Activated B cell treated with CpG ODN at 0.5 μM for 24 hours (primary cell): ENCODE measurements around the gene SIN3A. TPM values are rescaled to one million over a fixed set of nuclear protein-coding genes. Genes with fewer than 3 reads are reported as not detected.

Experiments
- ATAC-seq: fragments of 200-7000 bp; cut with Tn5 transposase; one replicate; pipeline ENCODE4 v1.10.0; 2021; ENCODE audit warnings: low read depth, mild to moderate bottlenecking, moderate library complexity
- CTCF ChIA-PET: fragments of 350-600 bp; sonication (Branson Sonifier 250); formaldehyde crosslinking; loops from one replicate; lab custom pipeline; 2021; ENCODE audit warnings: antibody characterized with exemption; lab: Charles Lee
- POLR2A ChIA-PET: fragments of 350-600 bp; sonication (Branson Sonifier 250); formaldehyde crosslinking; loops from one replicate; lab custom pipeline; 2021; ENCODE audit warnings: antibody characterized with exemption; lab: Charles Lee
- DNase-seq: peaks from one replicate; pipeline ENCODE4 v3.0.0; 2022
- H3K27ac Mint-ChIP-seq: one replicate; pipeline ENCODE4 v1.8.0; 2020; ENCODE audit warnings: mixed read lengths
- H3K27me3 Mint-ChIP-seq: one replicate; pipeline ENCODE4 v1.8.0; 2021; ENCODE audit warnings: mixed read lengths
- H3K36me3 Mint-ChIP-seq: one replicate; pipeline ENCODE4 v1.8.0; 2021; ENCODE audit warnings: low read depth, mixed read lengths
- H3K4me1 Mint-ChIP-seq: one replicate; pipeline ENCODE4 v1.8.0; 2021; ENCODE audit warnings: mixed read lengths
- H3K4me3 Mint-ChIP-seq: one replicate; pipeline ENCODE4 v1.8.0; 2020; ENCODE audit warnings: mild to moderate bottlenecking, mixed read lengths
- H3K9me3 Mint-ChIP-seq: one replicate; pipeline ENCODE4 v1.8.0; 2020; ENCODE audit warnings: mixed read lengths
- intact Hi-C: fragments of 100-400 bp; cut with micrococcal nuclease; formaldehyde crosslinking; loops from one replicate; pipeline ENCODE4 v1.15.1; 2024
- total RNA-seq: library from RNA; stranded (reverse); gene quantifications from 2 replicates; pipeline ENCODE4 v1.2.3, GENCODE V29; 2022
- TF ChIP-seq, protein P1 (sequence below): fragments of 200-600 bp; IDR thresholded peaks from one replicate; pipeline ENCODE4 v1.8.0; 2022; ENCODE audit warnings: antibody characterized with exemption, mild to moderate bottlenecking

The SIN3A gene
- total RNA-seq, 1 donor from 2014 or later: 122 TPM

DNA sequence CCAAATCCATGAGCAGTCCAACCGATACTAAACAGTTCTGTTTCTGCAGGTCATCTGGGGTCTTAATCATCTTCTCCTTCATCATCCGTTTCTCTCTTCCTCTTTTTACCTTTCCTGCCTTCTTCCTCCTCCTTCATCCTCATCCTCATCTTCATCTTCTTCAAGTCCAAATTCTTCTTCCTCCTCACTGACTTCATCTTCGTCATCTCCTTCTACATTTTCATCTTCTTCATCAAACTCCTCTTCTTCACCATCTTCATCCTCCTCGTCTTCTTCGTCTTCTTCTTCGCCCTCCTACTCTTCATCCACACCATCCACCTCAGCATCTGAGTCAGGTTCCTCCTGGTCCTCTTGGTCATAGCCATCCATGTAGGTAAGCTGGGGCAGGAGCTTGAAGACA lies 129.8 kb downstream of the SIN3A start:
- Mint-ChIP-seq H3K4me3 (no peak overlapping the region), H3K36me3 (no peaks in the 10 kb centered on the region), H3K27ac (no peak overlapping the region), H3K9me3 (no peaks in the 10 kb centered on the region), H3K4me1 (no peaks in the 10 kb centered on the region), H3K27me3 (no peaks in the 10 kb centered on the region)
- ChIA-PET CTCF (no interaction called here), POLR2A (no interaction called here)
- DNase-seq (no peak), ATAC-seq (no peak)
- TF ChIP-seq, protein P1, sequence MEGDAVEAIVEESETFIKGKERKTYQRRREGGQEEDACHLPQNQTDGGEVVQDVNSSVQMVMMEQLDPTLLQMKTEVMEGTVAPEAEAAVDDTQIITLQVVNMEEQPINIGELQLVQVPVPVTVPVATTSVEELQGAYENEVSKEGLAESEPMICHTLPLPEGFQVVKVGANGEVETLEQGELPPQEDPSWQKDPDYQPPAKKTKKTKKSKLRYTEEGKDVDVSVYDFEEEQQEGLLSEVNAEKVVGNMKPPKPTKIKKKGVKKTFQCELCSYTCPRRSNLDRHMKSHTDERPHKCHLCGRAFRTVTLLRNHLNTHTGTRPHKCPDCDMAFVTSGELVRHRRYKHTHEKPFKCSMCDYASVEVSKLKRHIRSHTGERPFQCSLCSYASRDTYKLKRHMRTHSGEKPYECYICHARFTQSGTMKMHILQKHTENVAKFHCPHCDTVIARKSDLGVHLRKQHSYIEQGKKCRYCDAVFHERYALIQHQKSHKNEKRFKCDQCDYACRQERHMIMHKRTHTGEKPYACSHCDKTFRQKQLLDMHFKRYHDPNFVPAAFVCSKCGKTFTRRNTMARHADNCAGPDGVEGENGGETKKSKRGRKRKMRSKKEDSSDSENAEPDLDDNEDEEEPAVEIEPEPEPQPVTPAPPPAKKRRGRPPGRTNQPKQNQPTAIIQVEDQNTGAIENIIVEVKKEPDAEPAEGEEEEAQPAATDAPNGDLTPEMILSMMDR: no peak
- intact Hi-C loops: loop anchor here (10.0 kb wide), 1 partner anchor 77 kb away; no protein-coding TSS in a partner anchor

Other genes starting within 250 kb of the SIN3A start
- gene C15orf39, start 249.8 kb downstream of the SIN3A start, total RNA-seq: 59.6 and 73.2 TPM in 2 replicates
- gene GOLGA6C, start 193.4 kb downstream of the SIN3A start, total RNA-seq: not detected in 2 replicates
- gene GOLGA6D, start 168.9 kb downstream of the SIN3A start, total RNA-seq: not detected in 2 replicates
- gene COMMD4, start 115.6 kb downstream of the SIN3A start, total RNA-seq: 51.8 and 54.7 TPM in 2 replicates
- 25.5 and 35.8 TPM in 2 replicates for gene NEIL1, start 104.7 kb downstream of the SIN3A start, total RNA-seq
- 187 and 213 TPM in 2 replicates for gene MAN2C1, start 83.1 kb downstream of the SIN3A start, total RNA-seq
- 18.2 and 19.2 TPM in 2 replicates for gene PTPN9, start 127.6 kb upstream of the SIN3A start, total RNA-seq
- 20.5 and 20.8 TPM in 2 replicates for gene SNUPN, start 174.0 kb upstream of the SIN3A start, total RNA-seq
- gene IMP3, start 188.5 kb upstream of the SIN3A start, total RNA-seq: 65.6 and 72.6 TPM in 2 replicates
- gene SNX33, start 196.2 kb upstream of the SIN3A start, total RNA-seq: 0.22 and 0.34 TPM in 2 replicates